A673 (cell line): ENCODE results near the gene ORAI1.

Experiments used
- CTCF ChIP-seq: fragments of 300-800, 200-600 bp; sonication (generic); conservative IDR thresholded peaks from 2 replicates; pipeline ENCODE4 v1.5.1; 2017; ENCODE audit warnings: low read depth, mild to moderate bottlenecking, antibody characterized with exemption, low read length, moderate library complexity, mixed read lengths
- EZH2 ChIP-seq: fragments of 200-600 bp; sonication (generic); IDR thresholded peaks from 2 replicates; pipeline ENCODE4 v1.6.1; 2017; ENCODE audit warnings: borderline replicate concordance, low read depth, mild to moderate bottlenecking, mixed read lengths, antibody characterized with exemption, low read length; ENCODE audit not compliant: poor library complexity, severe bottlenecking

DNA sequence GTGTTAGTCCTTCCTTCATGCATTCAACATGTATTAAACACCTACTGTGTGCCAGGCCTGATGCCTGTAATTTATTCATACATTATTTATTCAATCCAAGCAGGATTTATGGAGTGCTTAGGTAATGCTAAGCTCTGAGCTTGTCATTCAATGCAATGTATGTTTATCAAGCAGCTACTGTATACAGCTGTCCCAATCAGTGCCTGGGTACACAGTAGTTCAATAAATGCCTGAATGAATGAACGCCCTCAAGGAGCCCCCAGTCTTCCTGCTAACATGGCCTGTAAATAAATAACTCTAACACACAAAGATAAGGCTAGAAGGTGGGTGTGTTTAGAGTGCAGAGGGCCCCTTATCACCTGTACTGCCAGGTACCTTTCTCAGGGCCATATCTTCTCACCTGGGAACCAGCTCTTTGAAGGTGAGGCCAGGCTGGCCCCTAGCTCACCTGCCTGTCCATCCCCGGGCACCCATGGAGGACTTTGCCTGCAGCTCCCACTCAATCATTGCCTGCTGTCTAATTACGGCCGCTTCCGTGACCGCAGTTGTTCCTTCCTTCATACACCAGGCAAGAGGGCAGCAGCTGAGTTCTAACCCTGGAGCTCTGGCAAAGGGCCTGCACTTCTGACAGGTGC, 25.5 kb upstream of the ORAI1 start:
- TF ChIP-seq CTCF: no peak
- no peak for TF ChIP-seq EZH2
